GM10266 (cell line): ENCODE data around the gene DIDO1.

ENCODE experiments used
- DNase-seq: peaks from one replicate; pipeline ENCODE4 v3.0.0; 2012; ENCODE audit errors: extremely low spot score
- CTCF ChIP-seq: IDR thresholded peaks from 2 replicates; pipeline ENCODE4 v1.5.1; 2012; ENCODE audit warnings: mild to moderate bottlenecking, low read depth; ENCODE audit not compliant: control insufficient read depth, insufficient read depth; ENCODE audit errors: missing control alignments

Gene DIDO1

GRCh38 chr20:62887860-62888239, 38.5 kb downstream of the DIDO1 start:
- no peak for DNase-seq
- TF ChIP-seq CTCF: no peak

GRCh38 chr20:62887152-62887859, 39.0 kb downstream of the DIDO1 start:
- TF ChIP-seq CTCF: no peak
- DNase-seq: no peak

- DNase-seq: no peak
- TF ChIP-seq CTCF: no peak
These were observed 39.6 kb downstream of the DIDO1 start for GRCh38 chr20:62886709-62887058.

- no peak for TF ChIP-seq CTCF
- no peak for DNase-seq
These were observed 40.2 kb downstream of the DIDO1 start for GRCh38 chr20:62885896-62886708.

GRCh38 chr20:62885046-62885895, 41.0 kb downstream of the DIDO1 start:
- no peak for DNase-seq
- TF ChIP-seq CTCF: no peak

GRCh38 chr20:62884556-62884955, 41.7 kb downstream of the DIDO1 start:
- no peak for TF ChIP-seq CTCF
- DNase-seq: no peak
